GM23338 (cell line): ENCODE data around the gene AGRP. TPM values are rescaled to one million over a fixed set of nuclear protein-coding genes. Genes with fewer than 3 reads are reported as not detected.

Experiments used
- CREB1 ChIP-seq: fragments of 250-450 bp; sonication (Bioruptor Pico); IDR thresholded peaks from 2 replicates; pipeline ENCODE4 v1.5.0; 2020; ENCODE audit warnings: low read depth, mild to moderate bottlenecking, moderate library complexity
- ETS1 ChIP-seq: IDR thresholded peaks from 2 replicates; pipeline ENCODE4 v1.6.1; 2016; ENCODE audit warnings: antibody characterized with exemption
- JUNB ChIP-seq: IDR thresholded peaks from one replicate; pipeline ENCODE4 v1.6.1; 2016; ENCODE audit warnings: antibody characterized with exemption; ENCODE audit not compliant: unreplicated experiment
- REST ChIP-seq: IDR thresholded peaks from one replicate; pipeline ENCODE4 v1.6.1; 2018; ENCODE audit warnings: antibody characterized with exemption; ENCODE audit not compliant: unreplicated experiment
- ZNF114 ChIP-seq: fragments of 250-450 bp; sonication (Bioruptor Pico); IDR thresholded peaks from 2 replicates; pipeline ENCODE4 v1.5.0; 2020; ENCODE audit warnings: mild to moderate bottlenecking, moderate library complexity
- polyA plus RNA-seq: library from polyadenylated mRNA; unstranded; fragments of >200 nt; fragmentation: Nextera tagmentation; extraction: Ambion mirVana; gene quantifications from 2 replicates; pipeline ENCODE4 v1.2.1, GENCODE V29; 2016
- total RNA-seq: library from RNA; depleted of rRNA; stranded (reverse); fragments of >200 nt; shearing (Covaris generic); gene quantifications from 2 replicates; pipeline ENCODE4 v1.2.3, GENCODE V29; 2014
- TF ChIP-seq, protein P1 (sequence below): fragments of 250-450 bp; sonication (Bioruptor Pico); IDR thresholded peaks from 2 replicates; pipeline ENCODE4 v1.5.0; 2020; ENCODE audit warnings: mild to moderate bottlenecking, moderate library complexity

Gene AGRP
- total and polyA plus RNA-seq, 2 experiments from 2014 or later: not detected

DNA sequence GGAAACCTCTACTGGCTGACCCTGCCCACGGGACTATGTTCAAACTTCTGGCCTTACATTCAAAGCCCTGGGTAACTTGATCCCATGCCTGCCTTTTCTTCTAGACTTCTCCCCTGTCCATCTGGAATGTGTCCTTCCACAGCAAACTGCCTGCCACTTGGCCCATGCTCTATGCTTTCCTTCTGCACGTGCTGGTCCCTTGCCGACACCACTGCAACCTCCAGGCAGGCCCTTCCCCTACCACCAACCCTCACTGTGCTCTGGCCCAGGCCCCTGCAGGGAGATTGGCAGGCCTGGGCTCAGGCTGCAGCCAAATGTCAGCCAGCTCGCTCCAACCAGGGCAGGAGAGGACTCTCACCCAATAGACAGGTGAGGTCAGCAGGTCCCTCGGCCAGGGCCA is 41.4 kb downstream of the AGRP start (continued):
- TF ChIP-seq REST (no peak), ETS1 (no peak), JUNB (no peak), ZNF114 (CRISPR knock-in tag) (no peak), CREB1 (CRISPR knock-in tag) (no peak)
- TF ChIP-seq, protein P1, sequence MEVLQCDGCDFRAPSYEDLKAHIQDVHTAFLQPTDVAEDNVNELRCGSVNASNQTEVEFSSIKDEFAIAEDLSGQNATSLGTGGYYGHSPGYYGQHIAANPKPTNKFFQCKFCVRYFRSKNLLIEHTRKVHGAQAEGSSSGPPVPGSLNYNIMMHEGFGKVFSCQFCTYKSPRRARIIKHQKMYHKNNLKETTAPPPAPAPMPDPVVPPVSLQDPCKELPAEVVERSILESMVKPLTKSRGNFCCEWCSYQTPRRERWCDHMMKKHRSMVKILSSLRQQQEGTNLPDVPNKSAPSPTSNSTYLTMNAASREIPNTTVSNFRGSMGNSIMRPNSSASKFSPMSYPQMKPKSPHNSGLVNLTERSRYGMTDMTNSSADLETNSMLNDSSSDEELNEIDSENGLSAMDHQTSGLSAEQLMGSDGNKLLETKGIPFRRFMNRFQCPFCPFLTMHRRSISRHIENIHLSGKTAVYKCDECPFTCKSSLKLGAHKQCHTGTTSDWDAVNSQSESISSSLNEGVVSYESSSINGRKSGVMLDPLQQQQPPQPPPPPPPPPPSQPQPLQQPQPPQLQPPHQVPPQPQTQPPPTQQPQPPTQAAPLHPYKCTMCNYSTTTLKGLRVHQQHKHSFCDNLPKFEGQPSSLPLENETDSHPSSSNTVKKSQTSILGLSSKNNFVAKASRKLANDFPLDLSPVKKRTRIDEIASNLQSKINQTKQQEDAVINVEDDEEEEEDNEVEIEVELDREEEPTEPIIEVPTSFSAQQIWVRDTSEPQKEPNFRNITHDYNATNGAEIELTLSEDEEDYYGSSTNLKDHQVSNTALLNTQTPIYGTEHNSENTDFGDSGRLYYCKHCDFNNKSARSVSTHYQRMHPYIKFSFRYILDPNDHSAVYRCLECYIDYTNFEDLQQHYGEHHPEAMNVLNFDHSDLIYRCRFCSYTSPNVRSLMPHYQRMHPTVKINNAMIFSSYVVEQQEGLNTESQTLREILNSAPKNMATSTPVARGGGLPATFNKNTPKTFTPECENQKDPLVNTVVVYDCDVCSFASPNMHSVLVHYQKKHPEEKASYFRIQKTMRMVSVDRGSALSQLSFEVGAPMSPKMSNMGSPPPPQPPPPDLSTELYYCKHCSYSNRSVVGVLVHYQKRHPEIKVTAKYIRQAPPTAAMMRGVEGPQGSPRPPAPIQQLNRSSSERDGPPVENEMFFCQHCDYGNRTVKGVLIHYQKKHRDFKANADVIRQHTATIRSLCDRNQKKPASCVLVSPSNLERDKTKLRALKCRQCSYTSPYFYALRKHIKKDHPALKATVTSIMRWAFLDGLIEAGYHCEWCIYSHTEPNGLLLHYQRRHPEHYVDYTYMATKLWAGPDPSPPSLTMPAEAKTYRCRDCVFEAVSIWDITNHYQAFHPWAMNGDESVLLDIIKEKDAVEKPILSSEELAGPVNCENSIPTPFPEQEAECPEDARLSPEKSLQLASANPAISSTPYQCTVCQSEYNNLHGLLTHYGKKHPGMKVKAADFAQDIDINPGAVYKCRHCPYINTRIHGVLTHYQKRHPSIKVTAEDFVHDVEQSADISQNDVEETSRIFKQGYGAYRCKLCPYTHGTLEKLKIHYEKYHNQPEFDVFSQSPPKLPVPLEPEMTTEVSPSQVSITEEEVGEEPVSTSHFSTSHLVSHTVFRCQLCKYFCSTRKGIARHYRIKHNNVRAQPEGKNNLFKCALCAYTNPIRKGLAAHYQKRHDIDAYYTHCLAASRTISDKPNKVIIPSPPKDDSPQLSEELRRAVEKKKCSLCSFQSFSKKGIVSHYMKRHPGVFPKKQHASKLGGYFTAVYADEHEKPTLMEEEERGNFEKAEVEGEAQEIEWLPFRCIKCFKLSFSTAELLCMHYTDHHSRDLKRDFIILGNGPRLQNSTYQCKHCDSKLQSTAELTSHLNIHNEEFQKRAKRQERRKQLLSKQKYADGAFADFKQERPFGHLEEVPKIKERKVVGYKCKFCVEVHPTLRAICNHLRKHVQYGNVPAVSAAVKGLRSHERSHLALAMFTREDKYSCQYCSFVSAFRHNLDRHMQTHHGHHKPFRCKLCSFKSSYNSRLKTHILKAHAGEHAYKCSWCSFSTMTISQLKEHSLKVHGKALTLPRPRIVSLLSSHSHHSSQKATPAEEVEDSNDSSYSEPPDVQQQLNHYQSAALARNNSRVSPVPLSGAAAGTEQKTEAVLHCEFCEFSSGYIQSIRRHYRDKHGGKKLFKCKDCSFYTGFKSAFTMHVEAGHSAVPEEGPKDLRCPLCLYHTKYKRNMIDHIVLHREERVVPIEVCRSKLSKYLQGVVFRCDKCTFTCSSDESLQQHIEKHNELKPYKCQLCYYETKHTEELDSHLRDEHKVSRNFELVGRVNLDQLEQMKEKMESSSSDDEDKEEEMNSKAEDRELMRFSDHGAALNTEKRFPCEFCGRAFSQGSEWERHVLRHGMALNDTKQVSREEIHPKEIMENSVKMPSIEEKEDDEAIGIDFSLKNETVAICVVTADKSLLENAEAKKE (CRISPR knock-in tag): no peak
